ENCODE data around the gene AGK. TPM values are rescaled to one million over a fixed set of nuclear protein-coding genes. Genes with fewer than 3 reads are reported as not detected.

The AGK gene
- polyA plus RNA-seq, 1 donor: 27.4 TPM

GRCh38 chr7:141702047-141702567, 150.9 kb downstream of the AGK start, which contains the start of gene DENND11:
Gene DENND11 (minus strand): TSS chr7:141702166. CDS start chr7:141702153, 13 bp downstream.
- Histone ChIP-seq H3K9me3 (ENCODE audit: control insufficient read depth, low read depth, low read length) (no peaks in the 10 kb centered on the region), H3K4me1 (ENCODE audit: control insufficient read depth, insufficient read depth, low read length) (peaks cover 33% of the 10 kb centered on the region), H3K36me3 (ENCODE audit: control insufficient read depth, insufficient read depth, low read length) (no peaks in the 10 kb centered on the region), H3K27ac (ENCODE audit: low read length) (peak within 1 kb of the TSS; percentile 59), H3K4me3 (ENCODE audit: low read length) (peak within 1 kb of the TSS; percentile 48), H3K27me3 (ENCODE audit: control insufficient read depth, insufficient read depth, low read length) (no peaks in the 10 kb centered on the region)
- no CpG with 5 or more reads among the region's 62 CpGs for WGBS (ENCODE audit: insufficient coverage, low lambda C conversion rate)
- peak in 1 of 2 donors; percentile 76 for DNase-seq

GRCh38 chr7:141702892-141703291, 151.7 kb downstream of the AGK start:
- DNase-seq: no peak
- Histone ChIP-seq H3K9me3 (ENCODE audit: control insufficient read depth, low read depth, low read length) (no peaks in the 10 kb centered on the region), H3K4me3 (ENCODE audit: low read length) (peak overlapping the region; percentile 48), H3K27me3 (ENCODE audit: control insufficient read depth, insufficient read depth, low read length) (no peaks in the 10 kb centered on the region), H3K4me1 (ENCODE audit: control insufficient read depth, insufficient read depth, low read length) (peaks cover 35% of the 10 kb centered on the region), H3K36me3 (ENCODE audit: control insufficient read depth, insufficient read depth, low read length) (no peaks in the 10 kb centered on the region), H3K27ac (ENCODE audit: low read length) (peak overlapping the region; percentile 59)
- no CpG with 5 or more reads among the region's 4 CpGs for WGBS (ENCODE audit: insufficient coverage, low lambda C conversion rate)

GRCh38 chr7:141704112-141704511, 152.9 kb downstream of the AGK start:
- no peaks in the 10 kb centered on the region for H3K9me3 ChIP-seq (ENCODE audit: control insufficient read depth, low read depth, low read length)
- WGBS (ENCODE audit: insufficient coverage, low lambda C conversion rate): no CpG with 5 or more reads among the region's 3 CpGs
- peaks cover 35% of the 10 kb centered on the region for H3K4me1 ChIP-seq (ENCODE audit: control insufficient read depth, insufficient read depth, low read length)
- H3K27me3 ChIP-seq (ENCODE audit: control insufficient read depth, insufficient read depth, low read length): no peaks in the 10 kb centered on the region
- no peak overlapping the region for H3K4me3 ChIP-seq (ENCODE audit: low read length)
- no peak overlapping the region for H3K27ac ChIP-seq (ENCODE audit: low read length)
- no peak for DNase-seq
- H3K36me3 ChIP-seq (ENCODE audit: control insufficient read depth, insufficient read depth, low read length): no peaks in the 10 kb centered on the region

- Histone ChIP-seq H3K4me1 (ENCODE audit: control insufficient read depth, insufficient read depth, low read length) (peaks cover 35% of the 10 kb centered on the region), H3K4me3 (ENCODE audit: low read length) (no peak overlapping the region), H3K27ac (ENCODE audit: low read length) (no peak overlapping the region), H3K27me3 (ENCODE audit: control insufficient read depth, insufficient read depth, low read length) (no peaks in the 10 kb centered on the region), H3K36me3 (ENCODE audit: control insufficient read depth, insufficient read depth, low read length) (no peaks in the 10 kb centered on the region), H3K9me3 (ENCODE audit: control insufficient read depth, low read depth, low read length) (no peaks in the 10 kb centered on the region)
- WGBS (ENCODE audit: insufficient coverage, low lambda C conversion rate): no CpG with 5 or more reads among the region's 5 CpGs
- no peak for DNase-seq
Observed at GRCh38 chr7:141704741-141705140, 153.5 kb downstream of the AGK start.

Other genes with a start within 250 kb of the AGK start
- 53.4 TPM for gene DENND11, start 150.8 kb downstream of the AGK start, polyA plus RNA-seq
- 5.1 TPM for gene WEE2, start 156.9 kb downstream of the AGK start, polyA plus RNA-seq
- 134 TPM for gene SSBP1, start 186.9 kb downstream of the AGK start, polyA plus RNA-seq
- 0.15 TPM for gene TAS2R3, start 212.7 kb downstream of the AGK start, polyA plus RNA-seq
- gene TAS2R4, start 225.3 kb downstream of the AGK start, polyA plus RNA-seq: 2.6 TPM
- gene TAS2R5, start 238.8 kb downstream of the AGK start, polyA plus RNA-seq: 6.6 TPM

Data from large intestine (tissue), 3 donors.